ENCODE measurements around the gene SYPL2.
"Not testable (repeated sequence)": the region's sequence is repeated elsewhere in the genome, so short reads cannot be mapped to it uniquely, and the experiment has no call there.

Gene SYPL2

DNA sequence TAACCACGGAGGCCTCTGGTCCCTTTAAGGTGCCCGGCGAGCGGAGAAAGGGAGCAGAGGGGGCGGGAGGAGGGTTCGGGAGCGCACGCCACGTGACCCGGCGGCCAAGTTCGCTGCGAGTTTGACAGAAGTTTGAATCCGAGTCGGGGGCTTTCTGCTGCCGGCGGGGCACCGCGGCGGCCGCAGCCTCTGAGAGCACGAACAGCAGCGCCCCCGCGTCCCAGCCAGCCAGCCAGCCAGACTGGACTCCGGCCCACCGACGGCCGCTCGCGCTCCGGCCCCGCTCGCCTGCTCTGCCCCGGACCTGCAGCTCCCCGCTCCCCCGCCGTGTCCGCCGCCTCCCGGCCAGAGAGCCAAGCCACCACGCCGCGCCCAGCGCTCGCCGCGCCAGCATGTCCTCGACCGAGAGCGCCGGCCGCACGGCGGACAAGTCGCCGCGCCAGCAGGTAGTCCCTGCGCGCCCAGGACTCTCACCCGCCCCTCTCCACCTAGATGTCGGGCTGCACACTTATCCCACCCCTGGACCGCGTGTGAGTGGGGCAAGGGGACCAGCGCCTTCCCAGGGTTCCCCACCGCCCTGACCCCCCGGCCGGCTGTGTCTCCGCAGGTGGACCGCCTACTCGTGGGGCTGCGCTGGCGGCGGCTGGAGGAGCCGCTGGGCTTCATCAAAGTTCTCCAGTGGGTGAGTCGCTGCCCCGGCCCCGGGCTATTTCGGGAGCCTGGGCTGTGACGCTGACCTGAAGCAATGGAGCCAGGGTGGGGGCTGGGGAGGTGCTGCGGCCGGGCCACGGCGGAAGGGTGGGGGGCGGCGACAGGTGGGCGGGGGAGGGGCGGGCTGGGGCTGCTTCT, at the start of gene SYPL2:
Gene SYPL2, plus strand, starts transcription at position 95 of the 849 bp plus-strand sequence. Its CDS starts 298 bp downstream, at position 393.
- DNase-seq, result no peak

DNA sequence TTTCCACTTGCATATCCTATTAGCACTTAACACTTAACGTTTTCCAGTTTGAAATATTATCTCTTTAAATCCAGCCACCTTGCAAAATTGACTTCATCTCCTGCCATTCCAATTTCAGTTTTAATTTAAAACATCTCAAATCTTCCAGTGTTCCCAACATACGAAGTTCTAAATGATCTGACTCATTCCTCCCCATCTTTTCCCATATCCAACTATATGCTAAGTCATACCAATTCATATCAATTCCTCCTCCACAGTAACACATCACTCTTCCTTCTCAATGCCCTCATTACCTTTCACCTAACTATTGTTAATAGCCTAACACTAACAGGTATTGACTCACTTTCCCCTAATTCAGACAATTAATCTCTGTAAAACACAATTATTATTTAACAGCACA, 42.8 kb upstream of the SYPL2 start:
- no peak for DNase-seq

DNA sequence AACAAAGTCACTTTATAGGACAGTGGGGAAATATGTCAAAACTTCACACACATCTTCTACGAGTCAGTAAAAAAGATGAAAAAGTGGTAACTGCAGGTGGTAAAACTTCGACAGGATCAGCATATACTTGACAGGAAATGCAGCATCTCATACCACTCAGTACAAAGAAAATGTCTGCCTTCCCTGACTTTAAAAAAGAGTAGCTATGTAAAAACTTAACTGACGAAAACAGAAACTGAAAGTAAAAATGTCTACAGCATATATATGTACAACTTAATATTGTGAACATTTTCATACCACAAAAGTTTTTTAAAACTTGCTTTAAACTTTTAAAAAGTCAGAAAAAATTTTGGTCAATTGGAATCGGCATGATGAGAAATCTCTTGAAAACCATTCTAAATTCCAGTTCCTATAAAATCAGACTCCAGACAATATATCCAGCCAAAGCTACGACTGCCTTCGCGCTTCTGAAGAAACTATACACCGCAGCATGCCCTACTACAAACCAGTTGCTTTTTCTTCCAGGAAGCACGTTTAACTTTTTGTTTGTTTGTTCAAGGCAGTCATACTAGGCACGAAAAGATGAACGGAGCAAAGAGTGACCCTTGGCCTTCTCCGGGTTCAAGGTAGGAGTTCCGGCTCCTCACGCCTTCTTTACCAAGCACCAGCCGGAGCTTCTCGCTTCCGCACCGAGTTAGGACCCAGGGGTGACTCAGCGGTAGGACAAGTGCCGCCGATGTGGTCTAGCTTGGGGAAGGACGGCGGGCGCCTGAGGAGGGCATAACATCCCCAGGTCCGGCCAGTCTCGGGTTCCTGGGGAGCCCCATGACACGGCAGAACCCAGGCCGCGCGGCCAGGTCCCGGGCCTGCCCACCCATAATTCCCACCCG, 40.7 kb upstream of the SYPL2 start:
- peak; percentile 60 for DNase-seq

DNA sequence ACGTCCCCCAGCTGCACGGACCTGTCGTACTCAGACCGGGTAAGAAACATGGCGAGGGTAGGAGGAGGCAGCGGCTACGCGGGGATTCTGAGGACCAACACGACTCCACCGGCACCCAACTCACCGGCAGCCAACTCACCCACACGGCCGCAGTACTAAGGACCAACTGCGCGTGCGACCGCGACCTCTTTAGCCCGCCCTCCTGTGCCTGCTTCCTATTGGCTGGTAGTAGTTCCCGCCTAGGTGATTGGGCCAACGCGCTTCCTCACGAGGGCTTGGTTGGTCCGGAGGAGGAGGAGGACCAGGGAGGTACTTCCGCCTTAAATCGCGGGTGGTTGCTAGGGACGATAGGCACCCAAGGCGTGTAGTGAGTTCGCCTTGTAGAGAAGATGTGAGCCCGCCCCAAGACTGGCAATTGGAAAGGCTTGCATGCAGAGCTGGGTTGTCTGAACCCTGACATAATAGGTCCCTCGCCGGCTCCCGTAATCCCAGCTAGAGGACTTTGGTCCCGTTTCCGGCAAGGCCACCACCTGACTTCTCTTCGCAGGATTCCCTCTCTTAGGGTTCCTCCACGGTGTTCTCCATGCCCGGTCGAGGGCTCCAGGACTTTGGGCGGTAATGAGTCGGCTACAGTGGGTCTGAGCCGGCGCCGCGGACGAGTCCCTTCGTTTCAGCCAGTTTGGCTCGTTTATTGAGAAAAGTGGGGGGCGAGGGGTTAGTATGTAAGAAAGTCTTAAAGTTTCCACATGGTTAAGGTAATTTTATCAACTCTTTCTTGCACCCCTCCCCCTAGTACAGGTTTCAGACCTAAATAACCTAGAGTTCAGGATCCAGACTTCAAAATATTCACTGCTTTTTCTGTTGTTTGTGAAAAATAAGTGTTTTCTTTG, 39.8 kb upstream of the SYPL2 start, which contains the start of gene PSMA5:
Gene PSMA5, minus strand, starts transcription at position 168 of the 890 bp plus-strand sequence. Its CDS starts 118 bp downstream, at position 50.
- DNase-seq, result peak; percentile 94

DNA sequence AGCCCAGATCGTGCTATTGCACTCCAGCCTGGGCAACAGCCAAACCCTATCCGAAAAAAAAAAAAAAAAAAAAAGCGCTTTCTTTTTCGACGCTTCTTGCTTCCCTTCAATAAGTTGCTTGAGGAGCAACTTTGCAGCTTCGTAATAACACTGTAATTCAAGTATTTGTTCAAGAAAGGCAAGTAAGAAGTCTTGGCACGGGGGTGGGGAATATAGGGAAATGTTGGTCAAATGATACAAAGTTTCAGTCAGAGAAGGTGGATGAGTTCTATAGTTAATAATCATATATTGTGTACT, 39.2 kb upstream of the SYPL2 start:
- no peak for DNase-seq

DNA sequence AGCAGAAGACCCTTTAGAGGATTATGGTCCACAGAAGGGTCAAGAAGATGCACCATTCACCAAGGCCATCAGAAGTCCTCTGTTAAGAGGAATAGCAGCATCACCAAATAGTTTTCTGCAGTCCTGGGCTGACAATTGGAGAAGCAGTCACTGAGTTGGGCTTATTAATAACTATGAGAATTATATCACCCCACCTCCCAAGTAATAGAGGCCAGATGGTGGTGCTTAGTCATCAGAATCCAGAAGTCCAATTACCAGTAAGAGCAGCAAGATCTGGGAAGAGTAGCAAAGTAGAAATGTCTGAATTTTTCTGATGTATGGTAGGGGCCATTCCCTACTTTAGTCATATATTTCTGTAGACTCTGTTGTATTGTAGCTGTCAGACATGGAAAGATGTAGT, 34.0 kb upstream of the SYPL2 start:
- no peak for DNase-seq

DNA sequence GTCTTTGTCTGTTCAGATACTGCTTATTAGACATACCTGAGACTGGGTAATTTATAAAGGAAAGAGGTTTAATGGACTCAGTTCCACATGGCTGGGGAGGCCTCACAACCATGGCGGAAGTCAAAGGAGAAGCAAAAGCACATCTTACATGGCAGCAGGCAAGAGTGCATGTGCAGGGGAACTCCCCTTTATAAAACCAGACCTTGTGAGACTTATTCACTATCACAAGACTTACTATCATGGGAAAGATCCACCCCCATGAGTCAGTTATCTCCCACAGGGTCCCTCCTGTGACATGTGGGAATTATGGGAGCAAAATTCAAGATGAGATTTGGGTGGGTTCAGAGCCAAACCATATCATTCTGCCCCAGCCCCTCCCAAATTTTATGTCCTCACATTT, 33.0 kb upstream of the SYPL2 start:
- no peak for DNase-seq

DNA sequence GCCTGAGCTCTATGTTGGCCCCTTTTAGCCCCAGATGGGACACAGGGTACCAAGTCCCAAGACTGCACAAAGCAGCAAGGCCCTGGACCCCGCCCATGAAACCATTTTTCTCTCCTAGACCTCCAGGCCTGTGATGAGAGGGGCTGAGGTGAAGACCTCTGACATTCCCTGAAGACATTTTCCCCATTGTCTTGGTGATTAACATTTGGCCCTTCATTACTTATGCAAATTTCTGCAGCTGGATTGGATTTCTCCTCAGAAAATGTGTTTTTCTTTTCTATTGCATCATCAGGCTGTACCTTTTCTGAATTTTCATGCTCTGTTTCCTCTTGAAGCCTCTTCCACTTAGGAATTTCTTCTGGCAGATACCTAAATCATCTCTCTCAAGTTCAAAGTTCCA, 31.9 kb upstream of the SYPL2 start:
- no peak for DNase-seq

DNA sequence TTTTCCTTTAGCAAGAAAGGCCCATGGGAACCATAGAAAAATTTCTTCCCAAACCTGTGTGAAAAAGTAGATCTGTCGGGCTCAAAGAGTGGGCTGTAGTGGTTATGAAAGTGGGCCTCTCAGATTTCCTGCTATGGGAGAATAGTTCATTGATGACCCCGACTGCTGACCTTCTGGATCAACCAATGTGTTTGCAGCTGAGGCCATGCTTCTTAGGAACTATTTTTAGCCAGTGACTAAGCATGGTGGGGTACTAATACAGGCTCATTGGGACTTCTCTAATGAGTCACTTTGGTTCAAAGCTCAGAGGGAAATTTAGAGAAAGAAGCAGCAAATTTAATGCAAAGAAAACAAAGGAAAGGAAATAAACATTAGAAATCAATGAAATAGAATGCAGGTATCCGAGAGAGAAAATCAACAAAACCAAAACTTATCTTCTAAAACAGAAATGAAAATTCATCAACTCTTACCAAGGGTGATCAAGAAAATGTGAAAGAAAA, 27.5 kb upstream of the SYPL2 start:
- no peak for DNase-seq

DNA sequence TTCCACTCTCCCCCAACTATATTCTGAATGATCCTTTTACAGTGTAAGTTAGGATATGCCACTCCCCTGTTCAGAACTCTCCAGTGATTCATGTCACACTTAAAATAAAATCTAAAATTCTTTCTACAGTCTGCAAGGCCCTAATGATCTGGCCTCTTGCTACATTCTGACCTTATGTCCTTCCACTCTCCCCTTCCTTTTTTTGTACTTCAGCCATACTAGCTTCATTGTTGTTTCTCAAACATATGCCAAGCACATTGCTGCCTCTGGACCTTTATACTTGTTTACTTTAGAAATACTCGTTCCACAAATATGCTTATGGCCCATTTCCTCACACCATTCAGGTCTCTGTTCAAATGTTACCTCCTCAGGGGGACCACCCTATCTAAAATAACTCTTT, 25.3 kb upstream of the SYPL2 start:
- no peak for DNase-seq

DNA sequence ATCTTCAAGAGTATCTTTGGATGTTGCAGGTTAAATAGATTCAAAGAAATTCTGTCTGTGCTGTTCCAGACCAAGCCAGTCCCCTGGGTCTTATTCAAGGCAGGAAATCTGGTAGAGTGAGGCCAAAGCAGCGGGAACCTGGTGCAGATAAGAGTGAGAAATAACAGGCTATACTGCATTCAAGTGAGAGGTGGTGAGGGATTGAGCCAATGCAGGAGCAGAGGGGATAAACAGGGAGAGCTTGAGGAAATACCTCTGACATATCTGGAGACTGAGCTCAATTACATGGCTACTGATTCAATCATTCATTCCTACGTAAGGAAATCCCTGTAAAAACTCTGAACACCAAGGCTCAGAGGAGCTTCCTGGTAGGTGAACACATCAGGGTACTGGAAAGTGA, 22.9 kb upstream of the SYPL2 start:
- DNase-seq, result no peak

DNA sequence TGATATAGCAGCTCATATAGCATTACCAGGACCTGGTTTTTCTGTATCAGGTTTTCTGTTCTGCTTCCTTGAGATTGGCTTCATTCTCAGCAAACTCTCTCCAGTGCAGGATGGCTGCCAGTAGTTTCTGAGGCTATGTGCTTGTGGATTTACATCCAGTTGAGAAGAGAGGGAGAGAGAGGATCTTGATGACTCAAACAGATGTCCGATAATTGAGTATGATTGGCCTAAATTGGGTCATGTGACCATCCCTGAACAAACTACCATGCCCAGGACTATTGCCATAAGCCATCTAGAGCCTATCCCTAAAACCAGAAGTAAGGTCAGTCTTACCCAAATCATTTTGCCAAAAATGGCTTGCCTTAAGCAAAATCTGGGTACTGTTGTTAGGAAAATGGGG, 22.0 kb upstream of the SYPL2 start:
- DNase-seq, result no peak

DNA sequence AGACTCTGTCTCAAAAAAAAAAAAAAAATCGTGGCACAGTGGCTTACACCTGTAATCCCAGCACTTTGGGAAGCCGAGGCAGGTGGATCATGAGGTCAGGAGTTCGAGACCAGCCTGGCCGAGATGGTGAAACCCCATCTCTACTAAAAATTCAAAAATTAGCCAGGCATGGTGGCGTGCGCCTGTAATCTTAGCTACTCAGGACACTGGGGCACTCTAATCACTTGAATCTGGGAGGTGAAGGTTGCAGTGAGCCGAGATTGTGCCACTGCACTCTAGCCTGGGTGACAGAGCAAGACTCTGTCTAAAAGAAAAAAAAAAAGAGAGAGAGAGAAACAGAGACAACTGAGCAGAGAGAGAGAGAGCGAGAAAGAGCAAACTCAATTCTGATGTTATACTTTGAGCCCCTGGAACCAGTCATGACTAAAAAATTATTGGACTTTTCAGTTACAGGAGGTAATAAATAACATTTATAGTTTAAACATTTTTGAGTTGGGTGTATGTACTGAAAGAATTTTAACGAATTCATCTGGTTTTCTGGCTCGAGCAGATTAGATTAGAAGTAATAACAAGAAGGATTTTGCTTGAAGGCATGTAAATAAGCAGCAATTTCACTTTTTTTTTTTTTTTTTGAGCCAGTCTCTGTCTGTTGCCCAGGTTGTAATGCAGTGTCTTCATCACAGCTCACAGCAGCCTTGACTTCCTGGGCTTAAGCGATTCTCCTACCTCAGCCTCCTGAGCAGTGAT, 20.2 kb upstream of the SYPL2 start:
- not testable (repeated sequence) for DNase-seq

DNA sequence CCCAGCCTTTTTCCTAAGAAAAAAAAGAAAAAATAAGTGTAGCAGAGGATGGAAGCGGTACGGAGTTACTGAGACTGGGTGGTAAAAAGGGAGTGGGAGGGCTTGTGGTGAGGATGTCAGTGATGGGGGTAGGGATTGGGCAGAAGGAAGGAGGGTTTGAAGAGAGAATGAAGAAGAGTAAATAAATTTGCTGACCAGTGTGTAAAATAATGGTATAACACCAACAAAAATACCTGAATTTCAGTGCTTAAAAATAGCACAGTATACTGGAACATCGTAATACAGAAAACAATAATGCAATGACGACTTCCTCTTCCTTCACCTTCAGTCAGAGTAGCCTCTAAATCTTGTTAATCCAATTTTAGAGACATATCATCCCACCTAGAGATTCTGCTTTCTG, 18.8 kb upstream of the SYPL2 start:
- no peak for DNase-seq

DNA sequence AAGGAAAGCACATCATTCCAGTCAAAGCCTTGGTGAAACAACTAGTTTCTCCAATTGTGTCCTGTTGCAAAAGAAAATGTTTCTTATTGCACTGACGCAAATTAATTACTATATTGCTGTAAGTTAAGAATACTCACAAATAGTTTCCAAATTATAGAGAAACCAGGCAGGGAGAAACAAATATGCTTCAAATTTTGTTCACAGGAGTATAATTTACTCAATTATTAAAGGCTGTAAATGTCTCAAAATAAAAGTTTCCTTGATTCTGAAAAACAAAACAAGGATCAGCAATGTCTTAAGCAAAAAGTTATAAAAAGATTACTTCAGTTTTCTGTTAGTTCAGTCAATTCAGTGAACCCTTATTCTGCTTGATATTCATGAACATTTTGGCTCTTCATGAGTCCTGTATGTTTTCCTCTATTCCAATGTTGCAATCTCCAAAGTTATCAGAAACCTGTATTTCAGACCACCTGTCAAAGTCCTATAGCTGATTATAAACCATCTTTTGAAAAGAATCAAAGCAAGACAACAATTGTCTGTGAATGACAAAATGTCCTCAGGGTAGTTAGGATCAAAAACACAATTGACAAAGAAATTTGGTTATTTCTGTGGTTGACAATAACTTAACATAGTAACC, 11.7 kb upstream of the SYPL2 start:
- DNase-seq, result no peak

DNA sequence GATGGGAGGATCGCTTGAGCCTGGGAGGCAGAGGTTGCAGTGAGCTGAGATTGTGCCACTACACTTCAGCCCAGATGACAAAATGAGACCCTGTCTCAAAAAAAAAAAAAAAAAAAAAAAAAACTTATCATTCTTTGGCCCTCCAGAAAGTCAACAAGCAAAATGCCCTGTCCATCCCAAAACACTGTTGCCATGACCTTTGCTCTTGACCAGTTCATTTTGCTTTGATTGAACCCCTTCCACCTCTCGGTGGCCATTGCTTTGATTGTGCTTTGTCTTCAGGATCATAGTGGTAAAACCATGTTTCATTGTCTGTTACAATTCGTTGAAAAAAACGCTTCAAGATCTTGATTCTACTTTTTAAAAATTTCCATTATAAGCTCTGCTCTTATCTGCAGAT, 8.5 kb upstream of the SYPL2 start:
- no peak for DNase-seq

DNA sequence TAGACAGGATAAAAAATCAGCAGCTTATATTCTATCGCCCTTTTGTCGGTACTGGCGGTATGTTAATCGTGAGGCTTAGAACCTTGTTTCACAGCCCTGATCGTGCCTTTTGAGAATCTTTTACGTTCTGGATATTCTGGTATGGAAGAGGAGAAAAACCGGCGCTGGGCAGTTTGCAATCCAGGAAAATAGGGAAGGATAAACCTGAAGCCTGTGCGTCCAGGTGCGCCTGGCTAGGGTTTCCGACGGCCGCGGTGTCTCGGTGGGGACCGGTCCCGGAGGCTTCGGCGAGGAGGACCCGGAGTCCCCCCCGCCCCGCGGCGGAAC, 258 bp upstream of the SYPL2 start:
- no peak for DNase-seq

DNA sequence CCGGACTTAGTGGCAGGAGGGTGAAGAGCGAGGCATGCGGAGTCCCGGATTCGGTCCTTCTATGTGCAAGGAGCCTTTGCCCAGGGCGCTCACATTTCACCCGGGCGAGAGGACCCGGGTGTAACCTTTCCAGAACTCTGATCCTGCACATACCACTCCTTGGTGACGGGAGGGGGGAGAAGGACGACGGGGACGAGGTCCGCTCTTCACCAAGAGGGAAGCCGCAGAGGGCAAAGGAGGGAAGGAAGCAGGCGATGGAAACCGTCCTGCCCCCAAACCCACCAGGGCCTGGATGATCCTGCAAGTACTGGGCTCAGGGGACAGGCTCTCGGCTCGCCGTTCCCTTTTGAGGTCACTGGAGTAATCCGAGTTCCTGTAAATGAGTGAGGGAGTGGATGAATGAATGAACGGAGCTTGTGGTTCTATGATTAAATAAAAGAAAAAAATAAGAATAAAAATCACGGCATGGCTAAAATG, 993 bp downstream of the SYPL2 start:
- DNase-seq, result no peak

DNA sequence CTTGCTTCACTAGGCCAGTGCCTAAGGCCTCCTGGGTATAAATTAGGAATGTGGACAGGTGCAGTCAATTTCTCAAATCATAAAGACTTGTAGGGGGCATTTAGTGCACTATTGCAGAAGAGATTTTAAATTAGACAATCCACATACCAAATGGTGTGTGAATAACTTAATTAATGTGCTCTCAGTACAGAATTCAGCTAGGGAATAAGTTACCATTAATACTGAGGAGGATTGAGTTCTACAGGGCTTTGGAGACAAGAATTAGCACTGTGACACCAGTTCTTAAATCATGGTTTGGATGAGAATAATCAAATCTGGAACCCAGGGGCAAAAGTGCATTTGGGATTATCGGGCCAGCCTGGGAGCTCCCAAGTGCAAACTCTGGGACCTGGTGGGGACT, 1.7 kb downstream of the SYPL2 start:
- DNase-seq, result no peak

DNA sequence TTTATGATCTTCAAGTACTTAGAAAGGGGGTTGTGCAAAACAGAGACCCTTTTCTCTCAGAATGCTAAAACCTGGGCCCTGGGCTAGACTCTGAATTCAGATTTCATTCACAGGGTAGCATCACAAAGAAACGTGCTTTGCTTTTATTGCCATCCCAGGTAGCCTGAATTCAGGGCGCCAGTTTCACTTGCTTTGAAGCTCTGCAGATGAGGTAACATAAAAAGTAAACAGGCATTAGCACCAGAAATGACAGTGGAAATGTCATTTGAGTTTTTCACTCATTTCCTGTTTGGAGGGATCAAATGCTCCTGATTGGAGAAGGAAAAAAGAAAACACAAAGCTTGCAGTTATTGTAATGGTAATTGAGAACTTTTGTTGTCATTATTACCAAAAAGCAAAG, 2.6 kb downstream of the SYPL2 start:
- DNase-seq, result no peak

DNA sequence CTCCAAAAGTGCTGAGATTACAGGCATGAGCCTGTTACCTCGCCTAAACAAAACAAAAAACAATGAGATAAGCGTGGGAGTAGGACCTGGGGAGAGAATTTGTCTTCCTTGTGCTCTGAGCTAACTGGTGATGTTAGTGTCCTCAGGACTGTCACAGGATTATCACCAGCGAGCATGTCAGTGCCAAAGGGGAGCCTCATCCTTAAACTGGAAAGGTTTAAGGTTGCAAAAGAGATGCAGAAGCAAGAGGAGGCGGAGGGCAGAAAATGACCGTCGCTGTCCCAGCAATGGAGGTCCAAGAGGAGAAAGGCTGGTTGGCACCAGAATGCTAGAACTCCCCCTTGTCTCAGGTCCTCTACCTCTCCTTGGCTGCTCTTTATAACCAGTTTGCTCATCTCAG, 3.9 kb downstream of the SYPL2 start:
- no peak for DNase-seq

DNA sequence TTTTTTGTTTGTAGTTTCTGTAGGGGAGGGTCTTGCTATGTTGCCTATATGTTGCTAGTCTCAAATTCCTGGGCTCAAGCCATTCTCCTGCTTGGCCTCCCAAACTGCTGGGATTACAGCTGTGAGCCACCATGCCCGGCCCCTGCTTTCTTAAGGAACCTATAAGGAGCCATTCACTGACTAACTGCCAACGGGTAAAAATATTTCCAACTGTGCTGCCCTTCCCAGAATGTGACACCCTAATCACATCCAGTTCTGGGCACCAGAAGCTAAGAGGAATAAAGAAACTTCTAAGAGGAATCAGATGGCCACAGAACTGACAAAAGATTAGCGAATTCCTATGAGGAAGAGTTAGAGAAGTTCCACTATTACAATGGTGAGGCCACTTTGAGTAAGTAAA, 6.4 kb downstream of the SYPL2 start:
- DNase-seq, result no peak

All from activated gamma-delta T cell treated with Interleukin-2 at 50 U/mL for 16 hours (primary cell).